HEK293T (cell line): Measurements from ENCODE around the gene CCDC201.

ENCODE experiments used
- BHLHE40 ChIP-seq: fragments of 450-650 bp; IDR thresholded peaks from 2 replicates; pipeline ENCODE4 v1.6.1; 2016; ENCODE audit warnings: mild to moderate bottlenecking, moderate library complexity, borderline replicate concordance
- FOXA1 ChIP-seq: fragments of 450-650 bp; IDR thresholded peaks from 2 replicates; pipeline ENCODE4 v1.6.1; 2016; ENCODE audit warnings: mild to moderate bottlenecking
- SP1 ChIP-seq: fragments of 450-650 bp; IDR thresholded peaks from 2 replicates; pipeline ENCODE4 v1.6.1; 2017
- SUZ12 ChIP-seq: fragments of 450-650 bp; IDR thresholded peaks from 2 replicates; pipeline ENCODE4 v1.6.1; 2016; ENCODE audit warnings: mild to moderate bottlenecking

DNA sequence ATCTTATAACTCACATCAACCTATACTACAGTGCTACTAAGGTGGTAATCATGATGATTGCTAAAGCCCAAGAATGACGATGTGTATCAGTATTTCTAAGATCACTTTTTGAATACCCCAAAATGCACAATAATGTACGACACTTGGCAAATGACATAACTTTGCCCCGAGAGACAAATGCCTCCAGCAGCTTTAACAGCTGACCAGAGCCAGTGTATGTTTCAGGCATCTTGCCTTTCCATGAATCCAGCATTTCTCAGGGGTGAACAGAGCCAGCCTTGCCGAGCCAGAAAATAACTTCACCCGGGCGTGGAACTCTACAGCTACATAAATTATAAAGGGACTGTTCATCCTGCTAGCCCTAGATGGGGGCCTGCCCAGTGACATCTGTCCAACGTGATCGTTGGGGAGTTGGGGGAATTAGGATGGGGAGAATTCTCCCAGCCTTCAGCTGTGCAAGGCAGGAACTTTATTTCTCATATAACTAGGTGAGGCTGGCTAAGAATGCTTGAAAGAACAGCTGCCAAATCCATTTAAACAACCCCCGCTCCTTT, 46.4 kb upstream of the CCDC201 start:
- no peak for TF ChIP-seq BHLHE40
- TF ChIP-seq FOXA1, result no peak
- TF ChIP-seq SP1, result no peak
- TF ChIP-seq SUZ12, result no peak
